GM12892 (cell line): ENCODE results near the gene CD8B2.

Source experiments
- POLR2A ChIP-seq: IDR thresholded peaks from 2 replicates; pipeline ENCODE4 v1.6.1; 2011; ENCODE audit warnings: low read depth, low read length, control low read depth
- POLR2AphosphoS5 ChIP-seq: IDR thresholded peaks from 2 replicates; pipeline ENCODE4 v1.6.1; 2011; ENCODE audit warnings: low read depth, low read length, control low read depth
- TAF1 ChIP-seq: IDR thresholded peaks from 2 replicates; pipeline ENCODE4 v1.6.1; 2011; ENCODE audit warnings: low read depth, mild to moderate bottlenecking, control low read depth, low read length, borderline replicate concordance

- TF ChIP-seq POLR2AphosphoS5 (no peak), TAF1 (no peak), POLR2A (no peak)
Measured at GRCh38 chr2:106554411-106554810, 67.2 kb downstream of the CD8B2 start.
